ENCODE results near the gene CEP95. TPM values are rescaled to one million over a fixed set of nuclear protein-coding genes. Genes with fewer than 3 reads are reported as not detected.
"Not testable (repeated sequence)": the region's sequence is repeated elsewhere in the genome, so short reads cannot be mapped to it uniquely, and the experiment has no call there.

The CEP95 gene
- total RNA-seq, 1 experiment from 2014 or later, result 63.8 TPM

DNA sequence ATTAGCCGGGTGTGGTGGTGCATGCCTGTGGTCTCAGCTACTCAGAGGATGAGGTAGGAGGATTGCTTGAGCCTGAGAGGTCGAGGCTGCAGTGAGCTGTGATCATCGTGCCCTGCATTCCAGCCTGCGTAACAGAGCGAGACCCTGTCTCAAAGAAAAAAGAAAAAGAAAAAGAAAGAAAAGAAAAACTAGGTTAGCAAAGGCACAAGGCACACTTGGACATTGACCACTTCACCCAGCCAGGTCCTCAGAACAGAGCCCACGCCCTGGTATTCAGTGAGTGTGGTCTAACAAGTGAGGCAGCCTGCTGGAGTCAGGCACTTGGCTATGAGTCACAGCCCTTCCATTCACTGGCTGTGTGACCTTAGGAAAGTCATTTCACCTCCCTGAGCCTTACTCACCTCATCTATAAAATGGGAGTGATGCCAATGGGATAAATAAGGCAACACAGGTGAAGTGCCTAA is 47.5 kb upstream of the CEP95 start (continued):
- TF ChIP-seq, protein P1, sequence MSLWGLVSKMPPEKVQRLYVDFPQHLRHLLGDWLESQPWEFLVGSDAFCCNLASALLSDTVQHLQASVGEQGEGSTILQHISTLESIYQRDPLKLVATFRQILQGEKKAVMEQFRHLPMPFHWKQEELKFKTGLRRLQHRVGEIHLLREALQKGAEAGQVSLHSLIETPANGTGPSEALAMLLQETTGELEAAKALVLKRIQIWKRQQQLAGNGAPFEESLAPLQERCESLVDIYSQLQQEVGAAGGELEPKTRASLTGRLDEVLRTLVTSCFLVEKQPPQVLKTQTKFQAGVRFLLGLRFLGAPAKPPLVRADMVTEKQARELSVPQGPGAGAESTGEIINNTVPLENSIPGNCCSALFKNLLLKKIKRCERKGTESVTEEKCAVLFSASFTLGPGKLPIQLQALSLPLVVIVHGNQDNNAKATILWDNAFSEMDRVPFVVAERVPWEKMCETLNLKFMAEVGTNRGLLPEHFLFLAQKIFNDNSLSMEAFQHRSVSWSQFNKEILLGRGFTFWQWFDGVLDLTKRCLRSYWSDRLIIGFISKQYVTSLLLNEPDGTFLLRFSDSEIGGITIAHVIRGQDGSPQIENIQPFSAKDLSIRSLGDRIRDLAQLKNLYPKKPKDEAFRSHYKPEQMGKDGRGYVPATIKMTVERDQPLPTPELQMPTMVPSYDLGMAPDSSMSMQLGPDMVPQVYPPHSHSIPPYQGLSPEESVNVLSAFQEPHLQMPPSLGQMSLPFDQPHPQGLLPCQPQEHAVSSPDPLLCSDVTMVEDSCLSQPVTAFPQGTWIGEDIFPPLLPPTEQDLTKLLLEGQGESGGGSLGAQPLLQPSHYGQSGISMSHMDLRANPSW (CRISPR knock-in tag; conservative IDR thresholded peaks at IDR 0.05; ENCODE audit: low read depth), result no peak
- TF ChIP-seq JUN (CRISPR knock-in tag; IDR thresholded peaks at IDR 0.05), result no peak
- TF ChIP-seq GRHL2 (CRISPR knock-in tag; IDR thresholded peaks at IDR 0.05; ENCODE audit: insufficient replicate concordance, severe bottlenecking), result no peak

DNA sequence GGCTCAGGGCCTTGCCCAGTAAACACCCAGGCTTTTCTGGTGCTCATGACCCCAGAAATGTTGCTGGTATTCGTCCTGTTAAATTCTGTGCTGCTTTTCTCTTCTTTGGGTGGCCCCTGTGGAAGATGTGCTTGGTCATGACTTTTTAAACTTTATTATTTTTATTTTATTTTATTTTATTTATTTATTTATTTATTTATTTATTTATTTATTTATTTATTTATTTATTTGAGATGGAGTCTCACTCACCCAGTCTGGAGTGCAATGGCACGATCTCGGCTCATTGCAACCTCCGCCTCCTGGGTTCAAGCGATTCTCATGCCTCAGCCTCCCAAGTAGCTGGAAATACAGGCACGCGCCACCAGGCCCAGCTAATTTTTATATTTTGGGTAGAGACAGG is 47.0 kb upstream of the CEP95 start:
- H3K36me3 Mint-ChIP-seq, result not testable (repeated sequence)
- CTCF ChIA-PET, result interaction anchor here (1.5 kb wide), 1 partner anchor 41 kb away, joined by 3 read pairs; no protein-coding TSS in a partner anchor

DNA sequence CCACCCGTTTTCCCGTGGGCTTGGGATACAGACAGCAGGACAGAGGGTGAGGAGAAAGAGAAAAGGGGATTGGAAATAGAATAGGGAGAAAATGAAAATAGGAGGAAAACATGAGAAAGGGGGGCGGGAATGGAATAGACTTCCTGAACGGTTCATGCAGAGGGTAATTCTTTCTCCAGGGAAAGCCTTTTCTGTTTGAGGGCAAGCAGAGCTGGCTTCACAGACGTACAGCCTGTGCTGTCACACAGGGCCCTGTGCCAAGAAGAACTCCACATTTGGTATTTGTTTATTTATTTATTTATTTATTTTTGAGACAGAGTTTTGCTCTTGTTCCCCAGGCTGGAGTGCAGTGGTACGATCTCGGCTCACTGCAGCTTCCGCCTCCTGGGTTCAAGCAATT is 45.8 kb upstream of the CEP95 start:
- ATAC-seq (no peak), DNase-seq (ENCODE audit: low spot score) (no peak)
- H3K27ac Mint-ChIP-seq, result no peak overlapping the region
- TF ChIP-seq IRF2 (CRISPR knock-in tag; IDR thresholded peaks at IDR 0.05; ENCODE audit: borderline replicate concordance, low read depth) (no peak), ELF4 (CRISPR knock-in tag; IDR thresholded peaks at IDR 0.05; ENCODE audit: low read depth) (no peak), ZNF671 (CRISPR knock-in tag; IDR thresholded peaks at IDR 0.05) (no peak)
- TF ChIP-seq, protein P2, sequence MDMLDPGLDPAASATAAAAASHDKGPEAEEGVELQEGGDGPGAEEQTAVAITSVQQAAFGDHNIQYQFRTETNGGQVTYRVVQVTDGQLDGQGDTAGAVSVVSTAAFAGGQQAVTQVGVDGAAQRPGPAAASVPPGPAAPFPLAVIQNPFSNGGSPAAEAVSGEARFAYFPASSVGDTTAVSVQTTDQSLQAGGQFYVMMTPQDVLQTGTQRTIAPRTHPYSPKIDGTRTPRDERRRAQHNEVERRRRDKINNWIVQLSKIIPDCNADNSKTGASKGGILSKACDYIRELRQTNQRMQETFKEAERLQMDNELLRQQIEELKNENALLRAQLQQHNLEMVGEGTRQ (CRISPR knock-in tag; IDR thresholded peaks at IDR 0.05), result no peak
- TF ChIP-seq, protein P3, sequence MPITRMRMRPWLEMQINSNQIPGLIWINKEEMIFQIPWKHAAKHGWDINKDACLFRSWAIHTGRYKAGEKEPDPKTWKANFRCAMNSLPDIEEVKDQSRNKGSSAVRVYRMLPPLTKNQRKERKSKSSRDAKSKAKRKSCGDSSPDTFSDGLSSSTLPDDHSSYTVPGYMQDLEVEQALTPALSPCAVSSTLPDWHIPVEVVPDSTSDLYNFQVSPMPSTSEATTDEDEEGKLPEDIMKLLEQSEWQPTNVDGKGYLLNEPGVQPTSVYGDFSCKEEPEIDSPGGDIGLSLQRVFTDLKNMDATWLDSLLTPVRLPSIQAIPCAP (CRISPR knock-in tag; IDR thresholded peaks at IDR 0.05), result no peak
- ChIA-PET CTCF (interaction anchor here (1.0 kb wide), 1 partner anchor 41 kb away, joined by 3 read pairs; no protein-coding TSS in a partner anchor), POLR2A (no interaction called here)
- H3K4me3 Mint-ChIP-seq, result no peak overlapping the region
- no peaks in the 10 kb centered on the region for H3K36me3 Mint-ChIP-seq
- no peaks in the 10 kb centered on the region for H3K9me3 Mint-ChIP-seq
- no peaks in the 10 kb centered on the region for H3K27me3 Mint-ChIP-seq (ENCODE audit: low read depth)
- H3K4me1 Mint-ChIP-seq, result peaks cover 6% of the 10 kb centered on the region

More for the DNA sequence above, 47.0 kb upstream of the CEP95 start:
- H3K4me3 Mint-ChIP-seq; H3K9me3 Mint-ChIP-seq; H3K4me1 Mint-ChIP-seq; H3K27me3 Mint-ChIP-seq (ENCODE audit: low read depth); POLR2A ChIA-PET; H3K27ac Mint-ChIP-seq; ATAC-seq; DNase-seq (ENCODE audit: low spot score): not testable (repeated sequence)
- TF ChIP-seq HMGA2 (CRISPR knock-in tag; IDR thresholded peaks at IDR 0.05), result peak; percentile 90

DNA sequence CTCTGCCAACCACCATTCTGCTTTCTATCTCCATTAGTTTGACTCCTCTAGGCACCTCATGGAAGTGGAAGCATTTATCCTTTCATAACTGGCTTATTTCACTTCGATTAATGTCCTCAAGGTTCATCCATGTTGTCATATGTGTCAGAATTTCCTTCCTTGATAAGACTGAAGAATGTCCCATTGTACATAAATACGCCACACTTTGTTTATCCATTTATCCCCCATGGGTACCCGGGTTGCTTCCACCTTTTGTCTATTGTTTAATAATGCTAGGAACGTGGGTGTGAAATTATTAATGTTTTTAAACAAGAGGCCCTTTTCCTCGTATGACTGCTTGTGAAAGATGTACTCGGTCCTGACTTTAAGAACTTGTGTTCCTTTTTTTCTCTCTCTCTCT is 45.0 kb upstream of the CEP95 start:
- ATAC-seq (no peak), DNase-seq (ENCODE audit: low spot score) (no peak)
- Mint-ChIP-seq H3K4me3 (no peak overlapping the region), H3K36me3 (no peaks in the 10 kb centered on the region), H3K9me3 (no peaks in the 10 kb centered on the region), H3K4me1 (peaks cover 10% of the 10 kb centered on the region), H3K27ac (no peak overlapping the region), H3K27me3 (ENCODE audit: low read depth) (no peaks in the 10 kb centered on the region)
- TF ChIP-seq, protein P4, sequence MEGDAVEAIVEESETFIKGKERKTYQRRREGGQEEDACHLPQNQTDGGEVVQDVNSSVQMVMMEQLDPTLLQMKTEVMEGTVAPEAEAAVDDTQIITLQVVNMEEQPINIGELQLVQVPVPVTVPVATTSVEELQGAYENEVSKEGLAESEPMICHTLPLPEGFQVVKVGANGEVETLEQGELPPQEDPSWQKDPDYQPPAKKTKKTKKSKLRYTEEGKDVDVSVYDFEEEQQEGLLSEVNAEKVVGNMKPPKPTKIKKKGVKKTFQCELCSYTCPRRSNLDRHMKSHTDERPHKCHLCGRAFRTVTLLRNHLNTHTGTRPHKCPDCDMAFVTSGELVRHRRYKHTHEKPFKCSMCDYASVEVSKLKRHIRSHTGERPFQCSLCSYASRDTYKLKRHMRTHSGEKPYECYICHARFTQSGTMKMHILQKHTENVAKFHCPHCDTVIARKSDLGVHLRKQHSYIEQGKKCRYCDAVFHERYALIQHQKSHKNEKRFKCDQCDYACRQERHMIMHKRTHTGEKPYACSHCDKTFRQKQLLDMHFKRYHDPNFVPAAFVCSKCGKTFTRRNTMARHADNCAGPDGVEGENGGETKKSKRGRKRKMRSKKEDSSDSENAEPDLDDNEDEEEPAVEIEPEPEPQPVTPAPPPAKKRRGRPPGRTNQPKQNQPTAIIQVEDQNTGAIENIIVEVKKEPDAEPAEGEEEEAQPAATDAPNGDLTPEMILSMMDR (IDR thresholded peaks at IDR 0.05), result no peak
- no peak for TF ChIP-seq FOXK1 (CRISPR knock-in tag; IDR thresholded peaks at IDR 0.05)
- TF ChIP-seq, protein P5, sequence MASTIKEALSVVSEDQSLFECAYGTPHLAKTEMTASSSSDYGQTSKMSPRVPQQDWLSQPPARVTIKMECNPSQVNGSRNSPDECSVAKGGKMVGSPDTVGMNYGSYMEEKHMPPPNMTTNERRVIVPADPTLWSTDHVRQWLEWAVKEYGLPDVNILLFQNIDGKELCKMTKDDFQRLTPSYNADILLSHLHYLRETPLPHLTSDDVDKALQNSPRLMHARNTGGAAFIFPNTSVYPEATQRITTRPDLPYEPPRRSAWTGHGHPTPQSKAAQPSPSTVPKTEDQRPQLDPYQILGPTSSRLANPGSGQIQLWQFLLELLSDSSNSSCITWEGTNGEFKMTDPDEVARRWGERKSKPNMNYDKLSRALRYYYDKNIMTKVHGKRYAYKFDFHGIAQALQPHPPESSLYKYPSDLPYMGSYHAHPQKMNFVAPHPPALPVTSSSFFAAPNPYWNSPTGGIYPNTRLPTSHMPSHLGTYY (CRISPR knock-in tag; IDR thresholded peaks at IDR 0.05), result no peak
- TF ChIP-seq FOXJ3 (CRISPR knock-in tag; IDR thresholded peaks at IDR 0.05; ENCODE audit: borderline replicate concordance), result no peak
- no peak for TF ChIP-seq ZNF416 (CRISPR knock-in tag; IDR thresholded peaks at IDR 0.05)
- TF ChIP-seq OVOL2 (CRISPR knock-in tag; IDR thresholded peaks at IDR 0.05; ENCODE audit: borderline replicate concordance), result no peak
- no peak for TF ChIP-seq NR2C2 (CRISPR knock-in tag; IDR thresholded peaks at IDR 0.05)
- TF ChIP-seq SMAD3 (CRISPR knock-in tag; IDR thresholded peaks at IDR 0.05; ENCODE audit: borderline replicate concordance), result no peak
- no peak for TF ChIP-seq ETV6 (CRISPR knock-in tag; IDR thresholded peaks at IDR 0.05)
- no peak for TF ChIP-seq NR3C1 (CRISPR knock-in tag; conservative IDR thresholded peaks at IDR 0.05; ENCODE audit: low read depth)
- ChIA-PET POLR2A (no interaction called here), CTCF (interaction anchor here (1.0 kb wide), 1 partner anchor 42 kb away, joined by 3 read pairs; no protein-coding TSS in a partner anchor)

Data from WTC11 (cell line).